CD8-positive, alpha-beta memory T cell (primary cell): Measurements from ENCODE around the gene ST6GALNAC3. TPM values are rescaled to one million over a fixed set of nuclear protein-coding genes. Genes with fewer than 3 reads are reported as not detected.
A peak's percentile ranks its signal among the peaks of the same experiment; 100 is the strongest.

Experiments used
- CTCF ChIA-PET: fragments of 350-600 bp; sonication (Branson Sonifier 250); formaldehyde crosslinking; loops from one replicate; lab custom pipeline; 2021; ENCODE audit warnings: antibody characterized with exemption; lab: Charles Lee
- POLR2A ChIA-PET: fragments of 350-600 bp; sonication (Branson Sonifier 250); formaldehyde crosslinking; loops from one replicate; lab custom pipeline; 2021; ENCODE audit warnings: antibody characterized with exemption; lab: Charles Lee
- DNase-seq, 5 donors: peaks; one replicate each; pipeline versions ENCODE4 v3.0.0 to v3.0.0-alpha.2; 2020 to 2022; ENCODE audit warnings: mixed read lengths in 1 of 5
- H3K27ac ChIP-seq: one replicate; pipeline ENCODE4 v1.7.0; 2013; ENCODE audit warnings: low read depth, mild to moderate bottlenecking, low read length, moderate library complexity
- H3K27me3 ChIP-seq: 2 replicates; pipeline ENCODE4 v1.7.0; 2013; ENCODE audit warnings: low read length, mild to moderate bottlenecking; ENCODE audit not compliant: insufficient read depth, poor library complexity, severe bottlenecking
- H3K36me3 ChIP-seq: 2 replicates; pipeline ENCODE4 v1.7.0; 2013; ENCODE audit warnings: mild to moderate bottlenecking, low read length, moderate library complexity; ENCODE audit not compliant: insufficient read depth
- H3K4me1 ChIP-seq: 2 replicates; pipeline ENCODE4 v1.7.0; 2013; ENCODE audit warnings: mild to moderate bottlenecking, low read length, moderate library complexity; ENCODE audit not compliant: insufficient read depth
- H3K4me3 ChIP-seq: 2 replicates; pipeline ENCODE4 v1.7.0; 2013; ENCODE audit warnings: mild to moderate bottlenecking, low read length
- H3K9me3 ChIP-seq: 2 replicates; pipeline ENCODE4 v1.7.0; 2013; ENCODE audit warnings: mild to moderate bottlenecking, low read length
- H3K27ac Mint-ChIP-seq, 8 donors: one replicate each; pipeline ENCODE4 v1.8.0; 2020 to 2021; ENCODE audit warnings: mixed read lengths in 8 of 8, mild to moderate bottlenecking in 6 of 8, inconsistent platforms in 3 of 8, moderate library complexity in 3 of 8
- H3K27me3 Mint-ChIP-seq, 2 donors: one replicate each; pipeline ENCODE4 v1.8.0; 2020 to 2021; ENCODE audit warnings: mixed read lengths in 2 of 2, mild to moderate bottlenecking in 1 of 2, moderate library complexity in 1 of 2
- H3K36me3 Mint-ChIP-seq, 3 donors: one replicate each; pipeline ENCODE4 v1.8.0; 2020 to 2021; ENCODE audit warnings: mixed read lengths in 3 of 3, inconsistent platforms in 1 of 3, mild to moderate bottlenecking in 1 of 3
- H3K4me1 Mint-ChIP-seq, 3 donors: one replicate each; pipeline ENCODE4 v1.8.0; 2020 to 2021; ENCODE audit warnings: mixed read lengths in 3 of 3, inconsistent platforms in 1 of 3, mild to moderate bottlenecking in 1 of 3
- H3K4me3 Mint-ChIP-seq, 7 donors: one replicate each; pipeline ENCODE4 v1.8.0; 2020 to 2021; ENCODE audit warnings: mixed read lengths in 7 of 7, mild to moderate bottlenecking in 6 of 7, moderate library complexity in 4 of 7, inconsistent platforms in 2 of 7
- H3K9me3 Mint-ChIP-seq, 5 donors: one replicate each; pipeline ENCODE4 v1.8.0; 2020 to 2022; ENCODE audit warnings: mixed read lengths in 5 of 5, mild to moderate bottlenecking in 3 of 5, moderate library complexity in 2 of 5, inconsistent platforms in 1 of 5
- polyA plus RNA-seq: library from polyadenylated mRNA; unstranded; fragments of 300-500 nt; fragmentation: Illumina TruSeq; gene quantifications from one replicate; pipeline ENCODE4 v1.2.3, GENCODE V29; 2021
- total RNA-seq, 2 experiments: library from RNA; stranded (reverse); gene quantifications; one replicate each; pipeline ENCODE4 v1.2.3, GENCODE V29; 2021

Gene ST6GALNAC3
- total and polyA plus RNA-seq, 3 experiments from 2014 or later: 0.33 to 1.8 TPM; not detected in 1

DNA sequence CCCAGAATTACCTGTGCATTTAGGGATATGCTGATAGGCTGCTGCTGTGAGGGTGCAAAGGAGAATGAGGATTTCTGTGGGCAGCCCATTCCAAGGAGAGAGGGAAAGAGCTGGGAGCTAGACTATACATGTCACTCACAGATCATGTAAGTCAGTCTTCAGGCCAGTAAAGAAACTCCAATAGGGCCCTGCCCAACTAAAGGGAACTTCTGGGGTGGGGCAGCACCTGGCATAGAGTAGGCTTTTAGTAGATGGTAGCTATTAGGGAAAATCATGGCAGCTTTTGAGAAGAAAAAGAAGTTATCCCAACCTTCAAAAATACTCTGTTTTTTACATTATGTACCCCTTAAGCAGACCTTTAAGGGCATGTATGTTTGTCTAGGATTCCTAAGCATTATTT, 89.6 kb downstream of the ST6GALNAC3 start:
- DNase-seq: no peak
- Mint-ChIP-seq H3K36me3 (peaks cover 0 to 10% (median 3%) of the 10 kb centered on the region in 3 donors), H3K27ac (no peak overlapping the region), H3K9me3 (peaks cover 0 to 6% (median 2%) of the 10 kb centered on the region in 5 donors), H3K27me3 (no peaks in the 10 kb centered on the region), H3K4me3 (no peak overlapping the region), H3K4me1 (peaks cover 6 to 12% (median 8%) of the 10 kb centered on the region in 3 donors)
- Histone ChIP-seq H3K36me3 (no peaks in the 10 kb centered on the region), H3K4me1 (peaks cover 3% of the 10 kb centered on the region), H3K4me3 (no peak overlapping the region), H3K27ac (no peak overlapping the region), H3K27me3 (no peaks in the 10 kb centered on the region), H3K9me3 (no peaks in the 10 kb centered on the region)
- CTCF ChIA-PET: interaction anchor here (2.2 kb wide), 1 partner anchor 10 kb away, joined by 10 read pairs; no protein-coding TSS in a partner anchor
- POLR2A ChIA-PET: no interaction called here

DNA sequence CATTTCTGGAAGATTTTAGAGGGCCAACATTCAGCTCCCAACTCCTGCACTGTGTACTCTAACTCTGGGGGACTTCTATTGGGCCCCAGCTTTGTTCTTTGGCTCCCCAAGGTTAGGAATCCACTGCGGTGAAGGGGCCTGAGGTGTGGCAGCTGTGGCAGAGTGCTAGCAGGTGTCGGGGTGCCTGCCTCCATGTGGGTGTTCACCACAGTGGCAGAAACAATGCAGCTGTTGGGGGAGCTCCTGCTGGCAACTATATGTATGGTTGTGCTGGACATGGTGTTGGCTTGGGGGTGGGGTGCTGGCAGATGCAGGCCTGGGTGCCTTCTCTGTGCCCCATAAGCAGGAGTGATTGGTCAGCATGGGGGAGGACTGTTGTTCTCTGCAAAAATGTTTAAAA, 95.5 kb downstream of the ST6GALNAC3 start:
- Mint-ChIP-seq H3K36me3 (peaks cover 0 to 12% (median 5%) of the 10 kb centered on the region in 3 donors), H3K27ac (peak overlapping the region in 3 of 8 donors; percentile 6 to 51 (median 43)), H3K4me3 (peak overlapping the region in 3 of 7 donors; percentile 35 to 84 (median 45)), H3K27me3 (no peaks in the 10 kb centered on the region), H3K4me1 (peaks cover 12 to 29% (median 12%) of the 10 kb centered on the region in 3 donors), H3K9me3 (peaks cover 0 to 14% (median 2%) of the 10 kb centered on the region in 5 donors)
- ChIA-PET CTCF (interaction anchor here (0.7 to 3.8 kb wide), 3 partner anchors 10 to 1963 kb away, joined by 3 to 13 read pairs (median 3); no protein-coding TSS in a partner anchor), POLR2A (interaction anchor here (0.7 to 0.9 kb wide), 2 partner anchors 15 to 16 kb away, joined by 3 read pairs; no protein-coding TSS in a partner anchor)
- Histone ChIP-seq H3K27ac (no peak overlapping the region), H3K4me1 (peaks cover 7% of the 10 kb centered on the region), H3K9me3 (no peaks in the 10 kb centered on the region), H3K36me3 (no peaks in the 10 kb centered on the region), H3K4me3 (no peak overlapping the region), H3K27me3 (no peaks in the 10 kb centered on the region)
- DNase-seq: peak in 1 of 5 donors; percentile 46

DNA sequence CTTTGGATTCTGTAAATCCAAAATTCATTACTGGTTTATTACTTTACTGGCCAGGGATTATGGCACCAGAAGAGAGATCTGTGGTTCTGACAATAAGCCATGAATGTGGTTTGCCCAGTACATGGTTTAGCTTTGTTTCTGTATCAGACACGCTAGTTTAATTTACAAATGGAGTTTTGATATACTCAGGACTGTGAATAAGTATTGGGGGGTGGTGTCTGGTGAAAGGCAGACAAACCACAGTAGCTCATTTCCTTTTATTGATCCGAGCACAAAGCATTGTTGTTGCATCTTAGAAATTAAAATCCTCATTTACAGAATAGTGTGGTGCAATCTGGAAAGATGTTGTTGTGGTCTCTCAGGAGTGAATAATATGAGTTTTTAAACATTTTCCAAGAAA, 96.0 kb downstream of the ST6GALNAC3 start:
- H3K36me3 ChIP-seq: no peaks in the 10 kb centered on the region
- peak overlapping the region in 2 of 8 donors; percentile 6 to 43 for H3K27ac Mint-ChIP-seq
- H3K4me1 Mint-ChIP-seq: peaks cover 12 to 29% (median 12%) of the 10 kb centered on the region in 3 donors

DNA sequence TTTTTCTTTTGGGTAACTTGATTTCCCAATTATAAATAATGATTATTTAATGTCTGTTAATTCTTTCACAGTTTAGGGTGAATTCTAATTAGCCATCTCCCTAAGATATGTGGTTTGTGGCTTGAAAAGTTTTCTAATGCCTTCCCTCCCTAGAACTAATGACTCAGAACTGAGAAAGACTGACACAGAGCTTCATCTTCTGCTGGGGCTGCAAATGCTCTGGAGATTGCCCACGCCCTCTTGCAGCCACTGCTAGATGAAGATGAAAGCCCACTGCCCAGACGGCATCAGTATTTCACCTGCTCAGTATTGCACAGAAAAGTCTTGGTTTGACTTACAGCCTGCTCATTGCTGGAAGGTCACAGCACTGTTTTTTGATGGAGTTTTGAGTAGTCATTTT, 101.5 kb downstream of the ST6GALNAC3 start:
- Mint-ChIP-seq H3K36me3 (peaks cover 0 to 2% (median 0%) of the 10 kb centered on the region in 3 donors), H3K27me3 (no peaks in the 10 kb centered on the region), H3K27ac (no peak overlapping the region), H3K4me1 (peaks cover 3 to 16% (median 8%) of the 10 kb centered on the region in 3 donors), H3K4me3 (peak overlapping the region in 4 of 7 donors; percentile 6 to 63 (median 10)), H3K9me3 (peaks cover 0 to 6% (median 0%) of the 10 kb centered on the region in 5 donors)
- Histone ChIP-seq H3K4me3 (no peak overlapping the region), H3K27ac (no peak overlapping the region), H3K27me3 (no peaks in the 10 kb centered on the region), H3K4me1 (no peaks in the 10 kb centered on the region), H3K9me3 (no peaks in the 10 kb centered on the region), H3K36me3 (no peaks in the 10 kb centered on the region)
- DNase-seq: no peak
- ChIA-PET CTCF (interaction anchor here (2.0 kb wide), 1 partner anchor 22 kb away, joined by 8 read pairs; no protein-coding TSS in a partner anchor), POLR2A (no interaction called here)

More for the DNA sequence above, 96.0 kb downstream of the ST6GALNAC3 start:
- H3K9me3 Mint-ChIP-seq: peaks cover 0 to 14% (median 2%) of the 10 kb centered on the region in 5 donors
- peak overlapping the region in 3 of 7 donors; percentile 35 to 84 (median 45) for H3K4me3 Mint-ChIP-seq
- H3K27ac ChIP-seq: no peak overlapping the region
- H3K27me3 Mint-ChIP-seq: no peaks in the 10 kb centered on the region
- no peaks in the 10 kb centered on the region for H3K27me3 ChIP-seq
- H3K36me3 Mint-ChIP-seq: peaks cover 0 to 12% (median 5%) of the 10 kb centered on the region in 3 donors
- DNase-seq: no peak
- H3K9me3 ChIP-seq: no peaks in the 10 kb centered on the region
- H3K4me3 ChIP-seq: no peak overlapping the region
- CTCF ChIA-PET: interaction anchor here (0.7 to 3.8 kb wide), 2 partner anchors 16 to 1962 kb away, joined by 3 to 13 read pairs; no protein-coding TSS in a partner anchor
- POLR2A ChIA-PET: interaction anchor here (0.9 kb wide), 1 partner anchor 15 kb away, joined by 3 read pairs; no protein-coding TSS in a partner anchor
- H3K4me1 ChIP-seq: peaks cover 7% of the 10 kb centered on the region

DNA sequence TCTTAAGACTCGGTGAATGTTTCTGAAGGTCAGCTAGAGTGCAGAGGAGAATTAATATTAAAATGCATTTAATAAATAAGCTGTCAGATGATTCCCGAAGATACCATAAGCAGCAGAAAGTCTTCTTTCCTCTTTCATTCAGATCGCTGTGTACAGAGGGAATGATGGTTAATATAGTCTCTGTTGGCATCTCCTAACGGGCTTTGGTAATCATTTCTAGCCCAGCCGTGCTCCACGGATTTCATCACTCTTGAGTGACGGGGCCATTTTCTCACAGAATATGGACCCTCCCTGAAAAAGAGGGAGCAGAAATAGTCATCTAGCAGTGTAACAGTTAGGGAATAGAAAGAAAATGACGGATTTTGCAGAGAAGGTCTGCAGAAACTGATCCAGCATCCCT, 103.1 kb downstream of the ST6GALNAC3 start:
- no peak for DNase-seq
- Mint-ChIP-seq H3K4me3 (no peak overlapping the region), H3K9me3 (peaks cover 0 to 3% (median 0%) of the 10 kb centered on the region in 5 donors), H3K36me3 (peaks cover 0 to 2% (median 0%) of the 10 kb centered on the region in 3 donors), H3K27ac (no peak overlapping the region), H3K27me3 (no peaks in the 10 kb centered on the region), H3K4me1 (peaks cover 3 to 15% (median 8%) of the 10 kb centered on the region in 3 donors)
- no peaks in the 10 kb centered on the region for H3K27me3 ChIP-seq
- no peaks in the 10 kb centered on the region for H3K36me3 ChIP-seq
- POLR2A ChIA-PET: no interaction called here
- H3K27ac ChIP-seq: no peak overlapping the region
- no peaks in the 10 kb centered on the region for H3K4me1 ChIP-seq
- no peak overlapping the region for H3K4me3 ChIP-seq
- H3K9me3 ChIP-seq: no peaks in the 10 kb centered on the region
- CTCF ChIA-PET: interaction anchor here (2.0 kb wide), 1 partner anchor 23 kb away, joined by 8 read pairs; no protein-coding TSS in a partner anchor

DNA sequence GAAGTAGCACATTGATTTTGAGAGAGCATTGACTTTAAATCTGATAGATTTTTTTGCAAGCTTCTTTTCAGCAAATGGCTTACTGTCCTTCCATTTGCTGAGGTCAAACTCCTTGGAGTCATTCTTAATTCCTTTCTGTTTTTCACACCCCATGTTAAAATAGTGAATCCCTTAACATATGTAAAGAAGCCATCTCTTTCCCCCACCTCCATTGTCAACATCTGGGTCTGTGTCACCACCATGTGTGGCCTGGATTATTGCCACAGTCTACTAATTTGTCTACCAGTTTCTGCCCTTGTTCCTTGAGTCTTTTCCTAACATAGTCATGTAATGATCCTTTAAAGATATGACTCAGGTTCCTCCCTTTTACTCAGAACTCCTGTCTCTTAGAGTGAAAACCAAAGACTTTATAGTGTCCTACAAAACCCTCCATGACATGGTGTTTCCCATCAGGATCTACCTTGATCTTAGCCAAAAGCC, 104.7 kb downstream of the ST6GALNAC3 start:
- no peak for DNase-seq
- CTCF ChIA-PET: no interaction called here
- Histone ChIP-seq H3K27me3 (no peaks in the 10 kb centered on the region), H3K4me3 (no peak overlapping the region), H3K27ac (no peak overlapping the region), H3K9me3 (no peaks in the 10 kb centered on the region), H3K36me3 (no peaks in the 10 kb centered on the region), H3K4me1 (no peaks in the 10 kb centered on the region)
- Mint-ChIP-seq H3K4me1 (peaks cover 3 to 9% (median 8%) of the 10 kb centered on the region in 3 donors), H3K27me3 (no peaks in the 10 kb centered on the region), H3K36me3 (peaks cover 0 to 2% (median 0%) of the 10 kb centered on the region in 3 donors), H3K27ac (no peak overlapping the region), H3K4me3 (no peak overlapping the region), H3K9me3 (peaks cover 0 to 3% (median 0%) of the 10 kb centered on the region in 5 donors)
- POLR2A ChIA-PET: no interaction called here

DNA sequence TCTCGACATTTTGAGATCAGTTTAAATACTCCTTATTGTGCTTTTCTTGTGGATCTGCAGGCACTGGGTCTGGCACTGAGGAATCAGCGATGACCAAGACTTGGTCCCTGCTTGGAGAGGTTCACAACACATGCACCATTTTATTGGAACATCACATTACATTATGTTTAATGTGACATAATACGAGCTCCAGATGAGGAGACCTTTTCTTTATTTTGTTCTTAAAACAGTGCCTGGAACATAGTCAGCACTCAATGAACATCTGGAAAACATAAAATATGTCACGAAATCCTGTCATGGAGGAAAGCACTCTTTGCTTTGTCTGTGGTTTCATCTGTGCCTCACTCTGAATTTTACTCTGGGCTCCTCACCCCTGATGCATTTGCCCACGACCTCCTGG, 110.7 kb downstream of the ST6GALNAC3 start:
- Mint-ChIP-seq H3K27ac (no peak overlapping the region), H3K27me3 (peaks cover 0 to 12% of the 10 kb centered on the region in 2 donors), H3K9me3 (no peaks in the 10 kb centered on the region), H3K4me3 (no peak overlapping the region), H3K4me1 (no peaks in the 10 kb centered on the region), H3K36me3 (no peaks in the 10 kb centered on the region)
- Histone ChIP-seq H3K27me3 (no peaks in the 10 kb centered on the region), H3K4me1 (no peaks in the 10 kb centered on the region), H3K9me3 (no peaks in the 10 kb centered on the region), H3K36me3 (no peaks in the 10 kb centered on the region), H3K27ac (no peak overlapping the region), H3K4me3 (no peak overlapping the region)
- CTCF ChIA-PET: no interaction called here
- DNase-seq: no peak
- POLR2A ChIA-PET: no interaction called here

DNA sequence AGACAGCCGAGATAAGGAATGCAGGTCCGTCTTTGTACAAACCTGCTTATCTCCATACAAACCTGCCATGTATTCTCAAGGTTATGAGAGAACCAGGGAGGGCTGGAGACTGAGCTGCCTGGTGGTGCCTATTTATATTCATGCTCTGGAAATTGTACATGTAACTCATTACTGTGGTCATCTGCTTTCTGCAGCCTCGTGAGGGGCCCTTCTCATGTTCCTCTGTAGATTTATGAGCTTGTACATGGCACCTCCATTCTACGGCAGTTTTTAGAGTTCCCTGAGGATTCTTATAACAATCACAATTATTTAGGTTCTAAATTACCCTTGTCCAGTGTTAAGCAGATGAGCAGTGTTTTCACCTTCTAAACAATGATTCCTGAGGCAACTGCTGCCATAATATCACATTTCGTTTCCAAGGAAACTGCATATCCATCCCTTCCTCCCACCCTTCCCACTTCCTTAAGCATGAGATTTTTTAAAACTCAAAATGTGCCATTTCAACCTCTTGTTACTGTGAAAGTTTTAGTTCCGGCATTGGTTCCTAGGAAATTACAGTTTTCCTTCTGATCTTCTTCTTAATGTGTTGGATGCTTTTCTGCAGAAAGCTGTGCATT, 112.1 kb downstream of the ST6GALNAC3 start:
- DNase-seq: no peak
- H3K36me3 Mint-ChIP-seq: no peaks in the 10 kb centered on the region
- CTCF ChIA-PET: no interaction called here
- H3K27ac Mint-ChIP-seq: no peak overlapping the region
- Histone ChIP-seq H3K4me1 (no peaks in the 10 kb centered on the region), H3K27me3 (no peaks in the 10 kb centered on the region), H3K27ac (no peak overlapping the region), H3K9me3 (no peaks in the 10 kb centered on the region), H3K4me3 (no peak overlapping the region), H3K36me3 (no peaks in the 10 kb centered on the region)
- POLR2A ChIA-PET: no interaction called here
- no peaks in the 10 kb centered on the region for H3K9me3 Mint-ChIP-seq
- no peaks in the 10 kb centered on the region for H3K4me1 Mint-ChIP-seq
- H3K4me3 Mint-ChIP-seq: no peak overlapping the region
- peaks cover 0 to 13% of the 10 kb centered on the region in 2 donors for H3K27me3 Mint-ChIP-seq
